Lung (tissue), 12 donors: ENCODE measurements around the gene SMIM20. TPM values are rescaled to one million over a fixed set of nuclear protein-coding genes. Genes with fewer than 3 reads are reported as not detected.

Experiments
- ATAC-seq: fragments of 200-7000 bp; cut with Tn5 transposase; one replicate; pipeline ENCODE4 v1.9.1; 2020; ENCODE audit warnings: moderate number of reproducible peaks; ENCODE audit not compliant: insufficient read depth, low FRiP score
- DNase-seq, 3 donors: peaks; one replicate each; pipeline ENCODE4 v3.0.0-alpha.2; 2013 to 2017
- H3K27ac ChIP-seq, 2 donors: one replicate each; pipeline ENCODE4 v1.5.1; 2013; ENCODE audit warnings: mild to moderate bottlenecking in 2 of 2, moderate library complexity in 2 of 2, control low read depth in 1 of 2, inconsistent platforms in 1 of 2, low read depth in 1 of 2, low read length in 1 of 2
- H3K27me3 ChIP-seq, 3 donors: one replicate each; pipeline ENCODE4 v1.5.1; 2013; ENCODE audit warnings: low read length in 2 of 3; ENCODE audit not compliant: control insufficient read depth in 3 of 3, insufficient read depth in 3 of 3
- H3K36me3 ChIP-seq, 4 donors: one replicate each; pipeline ENCODE4 v1.5.1; 2013; ENCODE audit warnings: low read length in 4 of 4, mild to moderate bottlenecking in 1 of 4, moderate library complexity in 1 of 4; ENCODE audit not compliant: control insufficient read depth in 4 of 4, insufficient read depth in 4 of 4
- H3K4me1 ChIP-seq, 5 donors: one replicate each; pipeline ENCODE4 v1.5.1; 2013; ENCODE audit warnings: low read length in 5 of 5, mild to moderate bottlenecking in 2 of 5, moderate library complexity in 1 of 5; ENCODE audit not compliant: control insufficient read depth in 5 of 5, insufficient read depth in 5 of 5
- H3K4me3 ChIP-seq: one replicate; pipeline ENCODE4 v1.5.1; 2013; ENCODE audit warnings: mild to moderate bottlenecking, control low read depth, moderate library complexity
- H3K9ac ChIP-seq, 2 donors: one replicate each; pipeline ENCODE4 v1.5.1; 2013; ENCODE audit warnings: low read length in 2 of 2, control low read depth in 1 of 2; ENCODE audit not compliant: insufficient read depth in 1 of 2
- H3K9me3 ChIP-seq, 4 donors: one replicate each; pipeline ENCODE4 v1.5.1; 2013; ENCODE audit warnings: low read length in 3 of 4, mild to moderate bottlenecking in 1 of 4, moderate library complexity in 1 of 4; ENCODE audit not compliant: control insufficient read depth in 4 of 4, insufficient read depth in 3 of 4
- CTCF ChIP-seq: IDR thresholded peaks from 2 replicates; pipeline ENCODE4 v1.5.1; 2012; ENCODE audit warnings: mild to moderate bottlenecking; ENCODE audit errors: control extremely low read depth, extremely low read depth
- WGBS, 2 donors: extraction: QIAGEN DNeasy Blood & Tissue Kit; methylation state at CpG; one replicate each; pipeline ENCODE4 v1.1.7; 2013; 5-methylcytosine and 5-hydroxymethylcytosine counted together
- polyA plus RNA-seq, 2 donors: library from polyadenylated mRNA; stranded (reverse); fragments of 200-250 nt; gene quantifications; one replicate each; pipeline ENCODE4 v1.2.1, GENCODE V29; 2013
- total RNA-seq, 2 donors: library from RNA; depleted of rRNA in 1 of 2; stranded (reverse); fragments of >200 nt in 1 of 2; gene quantifications; one replicate each; pipeline ENCODE4 v1.2.1, GENCODE V29; 2014 to 2021
- donor health status: control.
- donor health status: control.
- donor health status: Bipolar disorder and iron deficiency.
- donor health status: healthy.
- donor health status: DM: yes; HTN: yes; CAD: no.

SMIM20 gene
- total and polyA plus RNA-seq, 4 donors: 21.9 to 30.7 (median 26.8) TPM

GRCh38 chr4:25873632-25874129, 40.3 kb upstream of the SMIM20 start:
- Histone ChIP-seq H3K4me3 (no peak overlapping the region), H3K9me3 (no peaks in the 10 kb centered on the region), H3K9ac (no peak overlapping the region), H3K27ac (no peak overlapping the region), H3K4me1 (peaks cover 0 to 15% (median 4%) of the 10 kb centered on the region in 5 donors), H3K36me3 (no peaks in the 10 kb centered on the region), H3K27me3 (no peaks in the 10 kb centered on the region)
- TF ChIP-seq CTCF: no peak
- no peak for ATAC-seq
- DNase-seq: no peak
- 53 to 81% methylated on average over 7 of the region's 7 CpGs for WGBS, 2 donors

GRCh38 chr4:25874655-25875054, 39.4 kb upstream of the SMIM20 start:
- peaks cover 0 to 12% (median 4%) of the 10 kb centered on the region in 5 donors for H3K4me1 ChIP-seq
- peaks cover 0 to 2% (median 0%) of the 10 kb centered on the region in 4 donors for H3K9me3 ChIP-seq
- H3K27ac ChIP-seq: no peak overlapping the region
- DNase-seq (no peak), ATAC-seq (no peak)
- H3K27me3 ChIP-seq: no peaks in the 10 kb centered on the region
- H3K9ac ChIP-seq: no peak overlapping the region
- TF ChIP-seq CTCF: no peak
- H3K4me3 ChIP-seq: no peak overlapping the region
- no peaks in the 10 kb centered on the region for H3K36me3 ChIP-seq
- 85 to 93% methylated on average over 3 of the region's 3 CpGs for WGBS, 2 donors

- no peak overlapping the region for H3K4me3 ChIP-seq
- H3K9ac ChIP-seq: no peak overlapping the region
- H3K27ac ChIP-seq: no peak overlapping the region
- peaks cover 0 to 12% (median 4%) of the 10 kb centered on the region in 5 donors for H3K4me1 ChIP-seq
- H3K36me3 ChIP-seq: no peaks in the 10 kb centered on the region
- 89 to 93% methylated on average over 7 of the region's 7 CpGs for WGBS, 2 donors
- TF ChIP-seq CTCF: no peak
- no peaks in the 10 kb centered on the region for H3K27me3 ChIP-seq
- peaks cover 0 to 3% (median 0%) of the 10 kb centered on the region in 4 donors for H3K9me3 ChIP-seq
- no peak for DNase-seq
- no peak for ATAC-seq
Observed at GRCh38 chr4:25875281-25875745, 38.7 kb upstream of the SMIM20 start.

GRCh38 chr4:25878676-25879075, 35.3 kb upstream of the SMIM20 start:
- Histone ChIP-seq H3K9me3 (peaks cover 0 to 3% (median 0%) of the 10 kb centered on the region in 4 donors), H3K36me3 (no peaks in the 10 kb centered on the region), H3K9ac (no peak overlapping the region), H3K27ac (no peak overlapping the region), H3K27me3 (no peaks in the 10 kb centered on the region), H3K4me3 (no peak overlapping the region), H3K4me1 (no peaks in the 10 kb centered on the region)
- 49 to 59% methylated on average over 9 of the region's 9 CpGs for WGBS, 2 donors
- TF ChIP-seq CTCF: no peak
- ATAC-seq (no peak), DNase-seq (no peak)
